ENCODE measurements around the gene ABHD16B.

The ABHD16B gene

DNA sequence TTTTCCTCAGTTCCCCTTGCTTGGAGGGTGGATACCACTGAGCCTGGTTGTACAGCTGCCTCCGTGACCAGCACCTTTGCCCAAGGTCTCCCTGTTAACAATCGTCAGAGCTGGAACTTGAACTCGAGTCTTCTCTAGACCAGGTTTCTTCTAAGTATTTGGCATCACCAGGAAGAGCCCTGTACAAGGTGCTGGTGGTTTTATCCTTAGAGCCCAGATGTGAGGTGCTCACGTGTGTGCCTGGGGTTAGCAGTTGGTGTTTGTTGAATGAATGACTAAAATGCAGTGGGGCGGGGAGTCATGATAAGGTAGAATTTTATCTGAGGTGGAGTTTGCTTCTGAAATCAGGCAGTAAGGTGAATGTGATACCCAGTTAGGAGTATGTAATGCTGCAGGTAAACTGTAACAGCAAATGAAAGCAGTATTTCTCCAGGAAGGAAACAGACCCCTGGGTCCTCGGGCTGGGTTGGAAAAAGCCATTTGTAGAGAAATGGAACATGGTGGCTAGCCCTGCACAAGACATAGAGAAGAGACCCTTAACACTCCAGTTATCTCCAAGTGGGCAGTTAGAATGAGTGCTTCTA lies 36.8 kb downstream of the ABHD16B start:
- no peak for DNase-seq

DNA sequence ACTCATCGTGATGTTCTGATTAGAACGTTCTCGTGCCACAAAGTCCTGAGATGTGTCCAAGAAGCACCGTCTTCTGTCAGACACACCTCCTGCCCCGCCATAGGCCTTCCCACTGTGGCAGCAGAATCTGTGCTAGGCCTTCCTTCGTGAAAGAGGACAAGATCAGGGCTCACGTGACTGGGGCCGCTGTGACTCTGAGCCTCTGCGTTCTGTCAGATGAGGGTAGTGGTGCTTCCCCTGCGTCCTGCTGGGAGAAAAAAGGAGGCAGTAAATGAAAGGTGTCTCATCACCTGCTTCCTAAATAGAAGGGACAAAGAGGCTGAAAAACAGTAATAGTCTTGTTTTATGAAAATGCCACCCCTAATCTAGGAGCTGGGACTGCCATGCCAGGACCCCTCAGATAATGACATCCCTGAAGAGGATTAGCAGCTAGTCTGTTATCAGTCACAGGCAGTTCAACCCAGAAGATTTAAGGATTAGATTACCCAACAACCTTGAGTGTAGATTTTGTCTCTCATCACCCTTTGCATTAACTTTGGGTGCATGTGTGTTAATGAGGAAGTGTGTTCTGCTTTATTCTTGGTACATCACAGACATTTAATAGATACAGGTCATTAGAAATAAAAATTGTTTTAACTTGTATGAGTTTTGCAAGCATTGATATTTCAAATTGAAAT lies 37.7 kb downstream of the ABHD16B start:
- DNase-seq, result no peak

DNA sequence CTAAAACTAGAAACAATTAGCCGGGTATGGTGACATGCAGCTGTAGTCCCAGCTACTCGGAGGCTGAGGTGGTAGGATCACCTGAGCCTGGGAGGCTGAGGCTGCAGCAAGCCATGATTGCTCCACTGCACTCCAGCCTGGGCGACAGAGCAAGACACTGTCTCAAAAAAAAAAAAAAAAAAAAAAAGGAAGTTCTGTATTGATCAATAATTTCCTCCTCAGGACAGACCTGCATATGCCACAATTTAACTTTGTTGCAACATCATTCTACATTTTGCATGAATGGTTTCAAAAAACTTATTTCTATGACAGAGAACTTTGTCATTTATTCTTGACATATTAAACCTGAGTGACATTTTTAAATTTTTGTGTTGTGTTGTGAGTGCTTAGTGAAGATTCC lies 39.1 kb downstream of the ABHD16B start:
- DNase-seq, result no peak

DNA sequence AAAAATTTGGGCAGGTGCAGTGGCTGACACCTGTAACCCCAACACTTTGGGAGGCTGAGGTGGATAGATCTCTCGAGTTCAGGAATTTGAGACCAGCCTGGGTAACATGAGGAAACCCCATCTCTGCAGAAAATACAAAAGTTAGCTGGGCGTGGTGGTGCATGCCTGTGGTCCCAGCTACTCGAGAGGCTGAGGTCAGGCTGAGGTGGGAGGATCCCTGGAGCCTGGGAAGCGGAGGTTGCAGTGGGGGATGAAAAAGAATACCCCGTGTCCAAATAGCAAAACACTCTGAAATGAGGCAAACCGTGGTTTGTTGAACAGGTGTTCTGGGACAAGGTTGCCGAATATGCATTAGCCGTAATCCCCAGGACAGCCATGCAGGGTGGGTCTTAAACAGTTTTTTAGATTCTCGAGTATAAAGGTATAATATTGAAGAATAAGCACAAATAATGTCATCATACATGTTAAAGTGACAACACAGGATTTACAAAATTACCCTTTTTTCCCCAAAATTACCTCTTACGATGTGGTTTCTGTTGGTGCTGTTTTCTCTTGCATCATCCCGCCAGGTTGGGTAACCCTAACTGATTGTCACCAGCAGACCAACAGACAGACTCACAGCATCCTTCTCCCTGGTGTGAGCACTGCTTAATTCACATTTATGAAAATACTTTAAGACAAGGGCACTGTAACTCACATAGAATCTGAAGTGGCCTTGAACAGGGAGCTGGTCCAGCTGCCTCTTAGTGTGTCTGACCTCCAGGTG lies 42.7 kb downstream of the ABHD16B start:
- no peak for DNase-seq

DNA sequence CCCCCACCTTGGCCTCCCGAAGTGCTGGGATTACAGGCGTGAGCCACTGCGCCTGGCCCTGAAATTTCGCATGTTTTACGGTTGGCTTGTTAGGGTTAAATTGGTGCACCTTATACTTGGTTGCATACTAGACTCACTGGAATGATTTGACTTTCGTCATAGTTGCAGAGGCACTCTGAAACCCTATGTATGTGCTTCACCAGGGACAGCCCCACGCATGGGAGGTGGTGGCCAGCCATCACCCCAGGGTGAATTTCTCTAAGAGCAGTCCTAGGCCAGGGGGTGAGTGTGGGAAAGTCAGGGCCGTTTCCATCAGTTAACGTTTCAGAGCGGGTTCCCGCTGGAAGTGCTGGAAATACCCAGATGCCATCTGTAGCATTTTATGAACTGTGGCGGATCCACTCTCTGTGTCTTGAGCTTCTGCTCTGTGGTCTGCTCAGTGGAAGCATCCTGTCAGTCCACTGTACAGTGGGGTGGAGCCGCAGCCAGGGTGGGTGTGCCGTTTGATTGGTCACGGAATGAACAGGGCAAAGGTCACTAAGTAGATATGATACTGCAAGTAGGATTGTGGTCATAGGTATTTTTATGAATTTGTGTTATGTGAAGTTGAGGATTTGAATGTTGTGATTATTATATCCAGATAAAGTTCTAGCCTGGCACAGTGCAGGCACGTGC lies 46.8 kb downstream of the ABHD16B start:
- DNase-seq, result no peak

DNA sequence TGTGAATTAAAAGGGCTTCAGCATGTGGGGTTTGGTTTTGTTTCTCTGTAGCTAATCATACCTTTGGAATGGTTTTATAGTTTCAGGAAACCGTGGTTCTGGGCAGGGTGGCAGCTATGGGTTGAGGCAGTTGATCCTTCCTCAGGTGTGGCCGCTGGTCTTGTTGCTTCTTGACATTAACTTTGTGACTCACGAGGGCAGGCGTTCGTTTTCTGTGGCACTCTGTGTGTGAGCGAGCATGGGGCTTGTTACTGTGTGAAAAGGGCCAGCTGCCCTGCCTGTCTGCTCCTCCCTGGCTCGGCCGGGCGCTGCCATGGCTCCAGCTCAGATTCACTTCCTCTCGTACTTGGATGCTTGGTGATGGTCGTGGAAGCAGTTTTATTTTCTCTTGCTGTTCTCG lies 49.9 kb downstream of the ABHD16B start:
- no peak for DNase-seq
